GM12878 (cell line): ENCODE measurements around the gene LOX. TPM values are rescaled to one million over a fixed set of nuclear protein-coding genes. Genes with fewer than 3 reads are reported as not detected.

Experiments used
- ATAC-seq: fragments of 200-7000 bp; cut with Tn5 transposase; 3 replicates; pipeline ENCODE4 v1.9.1; 2020; ENCODE audit warnings: mild to moderate bottlenecking, moderate library complexity
- BruUV-seq: library from RNA; stranded (reverse); fragments of 400-500 nt; replicated peaks from 2 replicates; lab custom pipeline; 2021; lab: Mats Ljungman, UMichigan
- CTCF ChIA-PET: fragments of 300-600 bp; sonication (Branson Sonifier 250); formaldehyde crosslinking; extraction: SDS; loops from one replicate; lab custom pipeline; 2021; ENCODE audit warnings: inconsistent platforms; lab: Yijun Ruan, JAX
- POLR2A ChIA-PET: fragments of 350-600 bp; formaldehyde crosslinking; extraction: SDS; loops from one replicate; lab custom pipeline; 2021; ENCODE audit warnings: inconsistent platforms; lab: Charles Lee
- RAD21 ChIA-PET: fragments of 300-600 bp; sonication (Branson Sonifier 250); formaldehyde crosslinking; loops from one replicate; lab custom pipeline; 2023; ENCODE audit warnings: antibody characterized with exemption; ENCODE audit not compliant: unreplicated experiment; lab: Charles Lee
- SMC1A ChIA-PET: fragments of 300-600 bp; sonication (Branson Sonifier 250); formaldehyde crosslinking; loops from one replicate; lab custom pipeline; 2023; ENCODE audit not compliant: unreplicated experiment, uncharacterized antibody; lab: Charles Lee
- DNase-seq: peaks from one replicate; pipeline ENCODE4 v3.0.0-alpha.2; 2011; ENCODE audit warnings: low read depth, low spot score
- FAIRE-seq: peaks from 3 replicates; lab custom pipeline; 2011; peaks lifted over from hg19 to GRCh38; lab: Jason Lieb, UNC
- H2AFZ ChIP-seq: 2 replicates; pipeline ENCODE4 v1.6.0; 2011; ENCODE audit warnings: low read depth, low read length, control low read depth; ENCODE audit not compliant: control insufficient read depth
- H3K27ac ChIP-seq: 2 replicates; pipeline ENCODE4 v1.5.1; 2011; ENCODE audit warnings: control low read depth; ENCODE audit not compliant: control insufficient read depth, insufficient read depth
- H3K27me3 ChIP-seq, 2 experiments: replicated peaks in 1 of 2; 2 replicates each; pipeline versions ENCODE4 v1.6.0 to v1.6.1; 2011; ENCODE audit warnings: low read length in 1 of 2; ENCODE audit not compliant: control insufficient read depth in 2 of 2, insufficient read depth in 2 of 2
- H3K36me3 ChIP-seq, 2 experiments: 2 replicates each; pipeline ENCODE4 v1.5.1; 2011; ENCODE audit warnings: low read length in 1 of 2; ENCODE audit not compliant: control insufficient read depth in 2 of 2, insufficient read depth in 2 of 2
- H3K4me1 ChIP-seq: 2 replicates; pipeline ENCODE4 v1.6.1; 2011; ENCODE audit warnings: mild to moderate bottlenecking, low read length, moderate library complexity, mixed read lengths; ENCODE audit not compliant: control insufficient read depth, insufficient read depth
- H3K4me2 ChIP-seq: 2 replicates; pipeline ENCODE4 v1.6.0; 2011; ENCODE audit warnings: control low read depth; ENCODE audit not compliant: control insufficient read depth, insufficient read depth
- H3K4me3 ChIP-seq: fragments of 200-600 bp; sonication (generic); 2 replicates; pipeline ENCODE4 v1.5.1; 2016
- H3K79me2 ChIP-seq: 2 replicates; pipeline ENCODE4 v1.6.0; 2011; ENCODE audit warnings: low read length; ENCODE audit not compliant: control insufficient read depth, insufficient read depth
- H3K9ac ChIP-seq: 2 replicates; pipeline ENCODE4 v1.8.0; 2011; ENCODE audit warnings: low read length, control low read depth, mixed read lengths; ENCODE audit not compliant: control insufficient read depth, insufficient read depth
- H3K9me3 ChIP-seq: replicated peaks from 3 replicates; pipeline ENCODE4 v1.5.1; 2011; ENCODE audit warnings: mild to moderate bottlenecking, low read length; ENCODE audit not compliant: control insufficient read depth, insufficient read depth
- H4K20me1 ChIP-seq: 2 replicates; pipeline ENCODE4 v1.6.0; 2011; ENCODE audit not compliant: control insufficient read depth, insufficient read depth
- ASH2L ChIP-seq: fragments of 300-600, 200-600 bp; sonication (generic); IDR thresholded peaks from 2 replicates; pipeline ENCODE4 v1.6.1; 2017; ENCODE audit warnings: low read depth, mild to moderate bottlenecking, borderline replicate concordance
- CHD4 ChIP-seq: fragments of 200-600 bp; sonication (generic); IDR thresholded peaks from 2 replicates; pipeline ENCODE4 v1.6.1; 2016; ENCODE audit warnings: mild to moderate bottlenecking
- GATAD2B ChIP-seq: fragments of 450-650 bp; conservative IDR thresholded peaks from 2 replicates; pipeline ENCODE4 v1.6.1; 2017; ENCODE audit warnings: low read depth, mild to moderate bottlenecking, moderate library complexity
- HCFC1 ChIP-seq: fragments of 150-350 bp; IDR thresholded peaks from 2 replicates; pipeline ENCODE4 v1.6.1; 2014; ENCODE audit warnings: low read length
- HDAC6 ChIP-seq: fragments of 200-600 bp; sonication (generic); IDR thresholded peaks from one replicate; pipeline ENCODE4 v1.8.0; 2017; ENCODE audit warnings: antibody characterized with exemption; ENCODE audit not compliant: unreplicated experiment
- IKZF2 ChIP-seq, 2 experiments: fragments of 450-650 bp; IDR thresholded peaks; 2 replicates each; pipeline ENCODE4 v1.6.1; 2017; ENCODE audit warnings: mild to moderate bottlenecking in 2 of 2, moderate library complexity in 2 of 2
- NFIC ChIP-seq: IDR thresholded peaks from 2 replicates; pipeline ENCODE4 v1.6.1; 2012; ENCODE audit warnings: low read depth, mild to moderate bottlenecking, inconsistent platforms, low read length, moderate library complexity
- NFYB ChIP-seq: IDR thresholded peaks from 2 replicates; pipeline ENCODE4 v1.6.1; 2011; ENCODE audit warnings: low read depth, mild to moderate bottlenecking, low read length, improper control_type of control experiment, moderate library complexity; ENCODE audit not compliant: insufficient read depth
- PAX8 ChIP-seq: fragments of 450-650 bp; IDR thresholded peaks from 2 replicates; pipeline ENCODE4 v1.6.1; 2017; ENCODE audit warnings: mild to moderate bottlenecking, moderate library complexity
- PML ChIP-seq: IDR thresholded peaks from 2 replicates; pipeline ENCODE4 v1.6.1; 2012; ENCODE audit warnings: low read length, inconsistent platforms
- RCOR1 ChIP-seq: conservative IDR thresholded peaks from 2 replicates; pipeline ENCODE4 v1.6.1; 2012; ENCODE audit warnings: low read depth, low read length, improper control_type of control experiment
- SMAD1 ChIP-seq: fragments of 450-650 bp; IDR thresholded peaks from 2 replicates; pipeline ENCODE4 v1.6.1; 2018; ENCODE audit warnings: mild to moderate bottlenecking, low read depth; ENCODE audit not compliant: partially characterized antibody
- SUZ12 ChIP-seq: fragments of 200-600 bp; sonication (generic); IDR thresholded peaks from one replicate; pipeline ENCODE4 v1.6.1; 2018; ENCODE audit warnings: antibody characterized with exemption, mild to moderate bottlenecking; ENCODE audit not compliant: unreplicated experiment
- TCF12 ChIP-seq: IDR thresholded peaks from 2 replicates; pipeline ENCODE4 v1.6.1; 2011; ENCODE audit warnings: low read depth, mild to moderate bottlenecking, low read length
- WGBS: methylation state at CpG from one replicate; pipeline ENCODE4 v1.1.6; 2016; ENCODE audit warnings: low lambda C conversion rate; ENCODE audit not compliant: insufficient replicate concordance, insufficient coverage; ENCODE audit errors: missing lambda C conversion rate; 5-methylcytosine and 5-hydroxymethylcytosine counted together
- in situ Hi-C: fragments of 300-500 bp; cut with MboI; formaldehyde crosslinking; loops from 9 replicates; pipeline ENCODE4 v1.14.3; 2018; ENCODE audit warnings: mixed read lengths
- intact Hi-C: fragments of 100-400 bp; cut with micrococcal nuclease; formaldehyde crosslinking; loops from one replicate; pipeline ENCODE4 v1.14.2; 2022; ENCODE audit not compliant: unreplicated experiment
- polyA plus RNA-seq, 11 experiments: library from polyadenylated mRNA; depleted of rRNA in 4 of 11; unstranded in 6 of 11; stranded (reverse) in 5 of 11; fragments of >200 nt; fragmentation: Nextera tagmentation in 4 of 11; fragmentation: Illumina TruSeq in 1 of 11; extraction: Ambion mirVana in 4 of 11; extraction: Trizol in 1 of 11; gene quantifications; 1 replicate in 1 of 11; 2 replicates in 10 of 11; pipeline versions ENCODE4 v1.2.1 to v1.2.3, GENCODE V29; 2011 to 2016; ENCODE audit warnings: inconsistent platforms in 2 of 11, missing spikeins in 2 of 11, low read depth in 1 of 11
- total RNA-seq, 4 experiments: library from RNA; depleted of rRNA in 3 of 4; stranded (reverse); fragments of >200 nt in 3 of 4; fragmentation: Illumina TruSeq in 1 of 4; extraction: Trizol in 1 of 4; gene quantifications; 2 replicates each; pipeline versions ENCODE4 v1.2.1 to v1.2.3, GENCODE V29; 2013 to 2021
- TF ChIP-seq, protein P1 (sequence below): fragments of 150-350 bp; IDR thresholded peaks from 2 replicates; pipeline ENCODE4 v1.6.1; 2016; ENCODE audit warnings: low read depth, low read length
- TF ChIP-seq, protein P2 (sequence below): IDR thresholded peaks from 2 replicates; pipeline ENCODE4 v1.6.1; 2012; ENCODE audit warnings: improper control_type of control experiment, low read depth, low read length; ENCODE audit not compliant: insufficient replicate concordance
- TF ChIP-seq, protein P3 (sequence below): IDR thresholded peaks from 2 replicates; pipeline ENCODE4 v1.6.1; 2011; ENCODE audit warnings: low read depth, mild to moderate bottlenecking, low read length, moderate library complexity, borderline replicate concordance; ENCODE audit errors: extremely low read depth

Gene LOX
- total and polyA plus RNA-seq, 10 of the 15 experiments (the other 5 are each of a cell fraction or from before 2014, with no cell fraction given), result 0.03 to 0.69 (median 0.07) TPM; not detected in 1

DNA sequence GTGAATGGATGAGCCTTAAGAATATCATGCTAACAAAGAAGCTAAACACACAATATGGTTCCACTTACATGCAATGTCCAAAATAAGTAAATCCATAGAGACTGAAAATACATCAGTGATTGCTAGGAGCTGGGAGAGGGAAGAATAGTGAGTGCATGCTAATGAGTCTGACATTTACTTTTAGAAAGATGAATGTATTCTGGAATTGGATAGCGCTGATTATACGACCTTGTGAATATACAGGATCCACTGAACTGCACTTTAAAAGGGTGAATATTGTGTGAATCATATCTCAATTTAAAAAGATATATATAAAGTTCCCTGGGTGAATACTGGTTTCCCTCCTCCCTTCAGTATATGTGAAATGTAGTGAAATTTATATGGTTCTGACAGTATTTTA, 46.2 kb downstream of the LOX start:
- Histone ChIP-seq H3K9ac (no peak overlapping the region), H3K27me3 (no peaks in the 10 kb centered on the region), H3K27ac (no peak overlapping the region), H3K4me3 (no peak overlapping the region), H4K20me1 (no peaks in the 10 kb centered on the region), H3K79me2 (no peaks in the 10 kb centered on the region), H3K9me3 (no peaks in the 10 kb centered on the region), H3K4me1 (no peaks in the 10 kb centered on the region), H3K36me3 (peaks cover 0 to 1% of the 10 kb centered on the region in 2 experiments; a peak in 1 of 4 replicates), H3K4me2 (no peak overlapping the region), H2AFZ (no peak overlapping the region)
- SMC1A ChIA-PET, result no interaction called here
- intact Hi-C loops (no loop called here), in situ Hi-C loops (no loop called here)
- DNase-seq, result no peak
- FAIRE-seq, result no peak
- POLR2A ChIA-PET, result no interaction called here
- no peak for ATAC-seq
- WGBS, result 100% methylated on average over 2 of the region's 2 CpGs
- RAD21 ChIA-PET, result no interaction called here
- CTCF ChIA-PET, result no interaction called here
- no TSS peak for BruUV-seq
- no peak for TF ChIP-seq SUZ12
- TF ChIP-seq IKZF2 (IDR thresholded peaks at IDR 0.05), result no peak
- no peak for TF ChIP-seq SMAD1
- no peak for TF ChIP-seq NFYB
- no peak for TF ChIP-seq HCFC1
- TF ChIP-seq, protein P1, sequence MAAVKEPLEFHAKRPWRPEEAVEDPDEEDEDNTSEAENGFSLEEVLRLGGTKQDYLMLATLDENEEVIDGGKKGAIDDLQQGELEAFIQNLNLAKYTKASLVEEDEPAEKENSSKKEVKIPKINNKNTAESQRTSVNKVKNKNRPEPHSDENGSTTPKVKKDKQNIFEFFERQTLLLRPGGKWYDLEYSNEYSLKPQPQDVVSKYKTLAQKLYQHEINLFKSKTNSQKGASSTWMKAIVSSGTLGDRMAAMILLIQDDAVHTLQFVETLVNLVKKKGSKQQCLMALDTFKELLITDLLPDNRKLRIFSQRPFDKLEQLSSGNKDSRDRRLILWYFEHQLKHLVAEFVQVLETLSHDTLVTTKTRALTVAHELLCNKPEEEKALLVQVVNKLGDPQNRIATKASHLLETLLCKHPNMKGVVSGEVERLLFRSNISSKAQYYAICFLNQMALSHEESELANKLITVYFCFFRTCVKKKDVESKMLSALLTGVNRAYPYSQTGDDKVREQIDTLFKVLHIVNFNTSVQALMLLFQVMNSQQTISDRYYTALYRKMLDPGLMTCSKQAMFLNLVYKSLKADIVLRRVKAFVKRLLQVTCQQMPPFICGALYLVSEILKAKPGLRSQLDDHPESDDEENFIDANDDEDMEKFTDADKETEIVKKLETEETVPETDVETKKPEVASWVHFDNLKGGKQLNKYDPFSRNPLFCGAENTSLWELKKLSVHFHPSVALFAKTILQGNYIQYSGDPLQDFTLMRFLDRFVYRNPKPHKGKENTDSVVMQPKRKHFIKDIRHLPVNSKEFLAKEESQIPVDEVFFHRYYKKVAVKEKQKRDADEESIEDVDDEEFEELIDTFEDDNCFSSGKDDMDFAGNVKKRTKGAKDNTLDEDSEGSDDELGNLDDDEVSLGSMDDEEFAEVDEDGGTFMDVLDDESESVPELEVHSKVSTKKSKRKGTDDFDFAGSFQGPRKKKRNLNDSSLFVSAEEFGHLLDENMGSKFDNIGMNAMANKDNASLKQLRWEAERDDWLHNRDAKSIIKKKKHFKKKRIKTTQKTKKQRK, result no peak
- no peak for TF ChIP-seq PML
- TF ChIP-seq PAX8, result no peak
- TF ChIP-seq CHD4, result no peak
- TF ChIP-seq TCF12, result no peak
- TF ChIP-seq NFIC, result no peak
- TF ChIP-seq RCOR1, result no peak
- TF ChIP-seq HDAC6, result no peak
- no peak for TF ChIP-seq ASH2L
- TF ChIP-seq, protein P2, sequence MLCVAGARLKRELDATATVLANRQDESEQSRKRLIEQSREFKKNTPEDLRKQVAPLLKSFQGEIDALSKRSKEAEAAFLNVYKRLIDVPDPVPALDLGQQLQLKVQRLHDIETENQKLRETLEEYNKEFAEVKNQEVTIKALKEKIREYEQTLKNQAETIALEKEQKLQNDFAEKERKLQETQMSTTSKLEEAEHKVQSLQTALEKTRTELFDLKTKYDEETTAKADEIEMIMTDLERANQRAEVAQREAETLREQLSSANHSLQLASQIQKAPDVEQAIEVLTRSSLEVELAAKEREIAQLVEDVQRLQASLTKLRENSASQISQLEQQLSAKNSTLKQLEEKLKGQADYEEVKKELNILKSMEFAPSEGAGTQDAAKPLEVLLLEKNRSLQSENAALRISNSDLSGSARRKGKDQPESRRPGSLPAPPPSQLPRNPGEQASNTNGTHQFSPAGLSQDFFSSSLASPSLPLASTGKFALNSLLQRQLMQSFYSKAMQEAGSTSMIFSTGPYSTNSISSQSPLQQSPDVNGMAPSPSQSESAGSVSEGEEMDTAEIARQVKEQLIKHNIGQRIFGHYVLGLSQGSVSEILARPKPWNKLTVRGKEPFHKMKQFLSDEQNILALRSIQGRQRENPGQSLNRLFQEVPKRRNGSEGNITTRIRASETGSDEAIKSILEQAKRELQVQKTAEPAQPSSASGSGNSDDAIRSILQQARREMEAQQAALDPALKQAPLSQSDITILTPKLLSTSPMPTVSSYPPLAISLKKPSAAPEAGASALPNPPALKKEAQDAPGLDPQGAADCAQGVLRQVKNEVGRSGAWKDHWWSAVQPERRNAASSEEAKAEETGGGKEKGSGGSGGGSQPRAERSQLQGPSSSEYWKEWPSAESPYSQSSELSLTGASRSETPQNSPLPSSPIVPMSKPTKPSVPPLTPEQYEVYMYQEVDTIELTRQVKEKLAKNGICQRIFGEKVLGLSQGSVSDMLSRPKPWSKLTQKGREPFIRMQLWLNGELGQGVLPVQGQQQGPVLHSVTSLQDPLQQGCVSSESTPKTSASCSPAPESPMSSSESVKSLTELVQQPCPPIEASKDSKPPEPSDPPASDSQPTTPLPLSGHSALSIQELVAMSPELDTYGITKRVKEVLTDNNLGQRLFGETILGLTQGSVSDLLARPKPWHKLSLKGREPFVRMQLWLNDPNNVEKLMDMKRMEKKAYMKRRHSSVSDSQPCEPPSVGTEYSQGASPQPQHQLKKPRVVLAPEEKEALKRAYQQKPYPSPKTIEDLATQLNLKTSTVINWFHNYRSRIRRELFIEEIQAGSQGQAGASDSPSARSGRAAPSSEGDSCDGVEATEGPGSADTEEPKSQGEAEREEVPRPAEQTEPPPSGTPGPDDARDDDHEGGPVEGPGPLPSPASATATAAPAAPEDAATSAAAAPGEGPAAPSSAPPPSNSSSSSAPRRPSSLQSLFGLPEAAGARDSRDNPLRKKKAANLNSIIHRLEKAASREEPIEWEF, result no peak
- TF ChIP-seq, protein P3, sequence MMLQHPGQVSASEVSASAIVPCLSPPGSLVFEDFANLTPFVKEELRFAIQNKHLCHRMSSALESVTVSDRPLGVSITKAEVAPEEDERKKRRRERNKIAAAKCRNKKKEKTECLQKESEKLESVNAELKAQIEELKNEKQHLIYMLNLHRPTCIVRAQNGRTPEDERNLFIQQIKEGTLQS, result no peak
- no peak for TF ChIP-seq GATAD2B
